Measurements from ENCODE around the gene TAS1R2. TPM values are rescaled to one million over a fixed set of nuclear protein-coding genes. Genes with fewer than 3 reads are reported as not detected.
"Not testable (repeated sequence)": the region's sequence is repeated elsewhere in the genome, so short reads cannot be mapped to it uniquely, and the experiment has no call there.

The TAS1R2 gene
- total RNA-seq = not detected

DNA sequence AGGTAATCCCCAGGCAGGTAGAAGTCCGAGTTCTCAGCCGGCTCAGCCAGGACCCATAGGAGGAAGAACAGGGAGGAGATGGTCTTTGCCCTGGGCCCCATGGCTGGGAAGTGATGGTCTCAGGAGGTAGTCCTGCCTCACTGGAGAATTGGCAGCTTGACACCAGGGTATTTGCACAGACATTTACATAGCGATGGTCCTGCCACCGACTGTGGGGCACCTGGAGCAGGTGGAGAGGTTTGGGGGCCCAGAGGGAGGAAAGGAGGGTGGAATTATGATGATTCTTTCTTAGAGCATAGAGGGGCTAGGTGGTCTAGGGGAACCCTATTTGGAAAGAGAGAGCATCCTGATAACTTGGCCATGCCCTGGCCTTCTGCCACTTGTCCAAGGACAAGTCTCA, at the start of gene TAS1R2:
TAS1R2 (minus strand) TSS at position 101 of the 400 bp plus-strand sequence; CDS start at position 101, 0 bp downstream.
- ATAC-seq = no peak

DNA sequence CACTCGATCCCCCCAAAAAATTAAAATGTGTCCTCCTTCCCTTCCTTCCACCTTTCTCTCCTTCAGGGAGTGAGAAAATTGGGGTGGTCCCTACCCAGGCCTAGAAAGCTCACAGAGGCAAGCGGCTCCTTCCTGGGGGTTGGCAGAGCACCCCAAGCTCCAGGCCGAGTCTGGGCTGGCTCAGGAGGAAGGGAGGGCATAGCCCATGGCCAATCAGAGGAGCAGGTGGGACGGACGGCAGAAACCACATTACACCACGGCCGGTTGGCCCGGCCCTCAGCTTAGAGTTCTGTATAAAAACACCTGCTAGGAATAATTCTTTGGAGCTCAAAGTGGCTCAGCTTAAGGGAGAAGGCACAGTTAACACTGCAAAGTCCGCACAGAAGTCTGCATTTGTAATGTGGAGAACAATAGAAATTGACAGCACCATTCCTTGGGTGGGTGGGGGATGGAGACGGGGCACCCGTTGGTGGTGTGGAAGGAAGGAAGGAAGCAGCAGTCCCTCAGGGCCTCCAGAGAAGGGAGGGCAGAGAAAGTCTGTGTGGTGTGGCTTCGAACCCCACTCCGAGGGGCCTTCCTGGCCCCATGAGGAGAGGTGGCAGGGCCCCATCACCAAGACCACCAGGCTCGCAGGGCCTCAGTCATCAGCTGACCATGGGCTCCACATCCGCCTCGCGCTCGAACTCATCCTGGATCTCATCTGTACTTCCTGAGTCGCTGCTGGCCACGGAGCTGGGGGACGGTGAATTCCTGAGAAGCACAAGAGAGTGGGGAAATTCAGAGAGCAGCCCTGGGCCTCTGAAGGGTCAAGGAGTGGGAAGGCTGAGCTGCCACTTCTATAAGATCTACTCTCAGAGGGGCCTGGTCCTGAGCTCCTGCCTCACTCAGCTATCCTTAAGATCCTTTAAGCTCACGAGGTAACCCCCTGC, 48.7 kb upstream of the TAS1R2 start:
- ATAC-seq = peak; percentile 17

DNA sequence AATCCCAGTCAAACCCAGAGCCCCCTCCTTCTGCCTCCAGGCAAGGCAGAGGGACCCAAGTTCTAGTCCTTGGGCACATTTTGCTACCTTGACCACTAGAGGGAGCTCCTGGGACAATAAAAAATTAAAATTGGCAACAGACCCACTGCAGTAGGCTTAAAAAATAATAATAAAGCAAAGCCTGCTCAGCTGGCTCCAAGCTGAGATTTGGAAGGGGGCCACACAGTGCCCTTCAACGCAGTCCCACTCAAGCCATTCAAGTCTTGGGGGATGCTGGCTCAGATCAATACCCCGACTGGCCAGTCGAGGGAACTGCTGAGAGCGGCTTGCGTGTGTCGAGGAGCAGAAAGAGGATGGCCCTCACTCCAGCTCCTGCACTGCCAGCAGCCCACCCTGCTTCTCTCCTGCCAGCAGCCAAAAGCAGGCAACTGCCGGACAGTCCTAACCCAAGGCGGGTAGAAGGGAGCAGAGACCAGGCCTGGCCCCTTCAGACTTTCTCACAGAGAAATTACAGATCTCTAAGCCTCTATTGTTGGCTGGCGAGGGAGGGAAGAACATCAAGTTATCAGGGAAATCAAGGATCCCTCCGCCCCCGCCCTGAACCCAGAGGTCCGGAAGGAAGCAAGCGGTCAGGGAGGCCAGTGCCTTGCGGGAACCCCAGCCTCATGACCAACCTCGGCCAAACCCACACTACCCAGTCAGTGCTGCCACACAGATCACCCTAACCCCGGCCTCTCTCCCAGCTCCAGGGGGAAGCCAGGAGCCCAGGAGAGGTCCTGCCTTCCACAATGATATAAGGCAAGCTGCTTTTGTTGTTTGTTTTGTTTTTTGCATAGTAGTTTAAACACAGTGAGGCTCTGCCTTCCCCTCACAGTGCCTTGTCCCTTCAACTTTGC, 47.8 kb upstream of the TAS1R2 start:
- no peak for ATAC-seq

DNA sequence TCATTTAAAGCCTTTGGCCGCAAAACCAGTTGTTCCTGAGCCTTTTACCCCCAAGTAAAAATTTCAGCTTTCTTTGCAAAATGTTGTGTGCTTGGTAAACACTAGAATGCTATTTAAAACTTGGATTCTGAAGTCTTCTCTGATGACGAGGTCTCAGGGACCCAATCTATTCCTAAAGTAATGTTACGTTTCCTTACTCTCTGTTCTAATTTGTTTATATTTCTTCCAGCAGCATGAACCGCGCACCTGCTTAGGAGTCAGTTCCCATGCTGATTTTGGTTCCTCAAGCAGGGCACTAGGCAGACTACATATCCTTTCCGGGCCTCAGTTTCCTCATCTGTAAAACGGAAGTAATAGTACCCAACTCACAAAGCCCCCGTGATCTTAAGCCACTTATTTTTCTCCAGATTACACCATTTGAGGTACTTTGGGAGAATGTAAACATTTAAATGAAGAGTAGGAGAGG, 43.9 kb upstream of the TAS1R2 start:
- ATAC-seq = no peak

DNA sequence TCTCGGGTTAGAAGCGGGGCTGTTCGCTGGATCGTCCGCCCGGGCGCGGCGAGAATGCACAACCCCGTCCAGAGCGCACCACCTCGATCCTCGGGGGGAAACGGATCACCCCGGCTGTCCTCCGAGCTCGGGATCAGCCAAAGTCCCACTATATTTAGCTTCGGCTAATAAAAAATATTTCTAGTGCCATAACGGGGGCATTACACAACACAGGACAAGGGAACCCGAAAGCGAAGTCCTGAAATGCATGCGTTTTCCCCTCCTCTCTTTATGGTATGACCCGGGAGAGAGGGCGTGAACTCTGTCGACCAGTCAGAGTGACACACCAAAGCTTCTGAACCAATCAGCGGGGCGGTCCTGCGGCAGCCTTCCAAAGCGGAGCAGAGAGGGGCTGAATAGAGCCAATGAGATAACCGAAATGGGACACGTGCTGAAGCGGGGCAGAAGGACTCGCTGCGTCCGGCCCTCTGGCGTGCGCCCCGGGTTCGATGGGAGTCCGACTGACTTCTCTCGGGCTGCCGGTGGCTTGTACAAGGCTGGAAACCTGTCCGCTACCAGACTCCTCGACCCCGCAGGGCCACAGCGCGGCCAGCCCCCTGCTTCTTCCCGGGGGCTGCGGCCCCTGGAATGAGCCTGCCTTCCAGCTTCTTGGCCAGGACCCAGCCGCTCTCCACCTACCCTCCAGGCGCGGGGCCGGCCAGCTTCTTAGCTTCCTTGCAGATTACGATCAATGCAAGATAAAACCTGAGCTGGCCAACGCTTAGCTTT, 43.2 kb upstream of the TAS1R2 start, which contains the start of gene ALDH4A1:
ALDH4A1 (minus strand) TSS at position 33 of the 768 bp plus-strand sequence; CDS start at position 1, 32 bp downstream.
- ATAC-seq = peak; percentile 94

DNA sequence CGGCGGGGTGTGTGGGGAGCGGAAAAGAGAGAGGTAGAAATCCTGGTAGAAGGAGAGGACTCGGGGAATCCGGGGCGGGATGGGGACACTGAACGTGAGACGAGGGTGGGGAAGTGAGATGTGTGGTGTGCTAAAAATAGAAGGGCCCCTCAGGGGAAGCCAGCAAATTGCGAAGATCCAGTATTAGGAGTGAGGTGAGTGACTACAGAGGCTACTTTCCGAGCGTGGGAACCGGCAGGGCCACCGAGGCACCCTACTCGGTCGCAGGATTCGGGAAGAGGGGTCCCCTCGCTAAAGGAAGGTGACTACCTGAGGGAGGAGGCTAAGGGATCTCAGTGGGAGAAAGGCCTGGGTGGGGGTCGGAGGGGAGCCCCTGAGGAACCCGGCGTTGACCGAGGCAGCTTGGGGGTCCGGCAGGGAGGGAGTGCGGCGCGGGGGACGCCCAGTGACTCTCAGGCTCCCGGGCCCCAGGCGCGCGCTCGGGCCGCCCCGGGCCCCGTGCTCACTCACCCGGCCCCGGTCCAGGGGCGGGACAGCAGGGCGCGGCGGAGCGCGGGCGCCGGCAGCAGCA, 42.6 kb upstream of the TAS1R2 start:
- peak; percentile 0 for ATAC-seq

DNA sequence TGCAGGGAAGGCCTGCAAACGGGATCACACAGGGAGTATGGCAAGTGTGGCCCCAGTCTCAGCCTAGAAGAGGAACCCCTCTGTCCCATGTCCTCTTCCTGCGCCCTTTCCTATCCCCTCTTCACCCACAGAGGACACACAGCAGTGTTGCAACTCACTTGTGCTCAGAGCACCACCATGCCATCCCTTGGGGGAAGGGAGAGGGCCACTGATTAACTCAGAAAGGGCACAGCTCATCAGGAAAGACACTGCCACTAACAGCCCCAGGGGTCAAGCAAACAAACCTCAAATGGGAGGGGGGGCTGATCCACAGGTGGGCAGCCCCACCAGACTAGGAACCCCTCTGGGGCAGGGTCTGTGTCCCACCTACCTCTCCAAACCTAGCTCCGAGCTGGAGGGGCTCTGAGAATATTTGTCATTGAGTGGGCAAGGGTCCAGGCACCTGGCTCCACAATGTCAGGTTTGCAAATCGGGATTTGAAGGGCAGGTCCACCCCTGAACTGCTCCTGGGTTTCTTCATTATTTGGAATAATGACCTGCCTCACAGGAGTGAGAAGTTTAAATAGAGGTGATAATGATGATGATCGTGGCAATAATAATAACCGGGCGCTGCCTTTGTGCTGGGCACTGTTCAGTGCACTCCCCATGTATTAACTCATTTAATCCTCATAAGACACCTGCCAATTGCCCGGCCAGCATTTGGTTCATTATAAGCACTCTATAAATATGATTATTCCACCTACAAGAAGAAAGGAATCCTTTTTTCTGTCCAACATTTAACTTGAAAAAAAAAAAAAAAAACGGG, 41.9 kb upstream of the TAS1R2 start:
- no peak for ATAC-seq

DNA sequence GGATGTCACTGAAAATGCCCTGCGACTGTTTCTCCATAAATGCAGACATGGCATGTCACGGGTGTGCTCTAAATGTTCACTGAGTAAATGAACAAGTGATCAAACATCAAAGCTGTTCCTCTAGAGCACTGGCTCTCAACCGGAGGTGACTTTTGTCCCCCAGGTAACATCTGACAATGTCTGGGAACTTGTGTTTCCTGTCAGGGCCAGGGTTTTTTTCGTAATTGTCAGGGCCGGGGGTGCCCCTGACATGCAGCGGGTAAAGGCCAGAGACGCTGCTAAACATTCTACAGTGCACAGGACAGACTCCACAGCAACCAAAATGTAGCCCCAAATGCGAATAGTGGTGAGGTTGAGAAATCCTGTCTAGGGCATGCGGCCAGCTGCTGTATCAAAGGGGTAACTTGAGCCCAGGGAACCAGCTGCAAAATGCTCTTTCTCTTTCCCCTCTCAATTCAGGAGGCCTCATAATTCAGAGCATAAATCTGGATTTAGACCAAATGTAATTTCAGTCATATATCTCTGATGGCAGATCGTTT, 40.9 kb upstream of the TAS1R2 start:
- no peak for ATAC-seq

DNA sequence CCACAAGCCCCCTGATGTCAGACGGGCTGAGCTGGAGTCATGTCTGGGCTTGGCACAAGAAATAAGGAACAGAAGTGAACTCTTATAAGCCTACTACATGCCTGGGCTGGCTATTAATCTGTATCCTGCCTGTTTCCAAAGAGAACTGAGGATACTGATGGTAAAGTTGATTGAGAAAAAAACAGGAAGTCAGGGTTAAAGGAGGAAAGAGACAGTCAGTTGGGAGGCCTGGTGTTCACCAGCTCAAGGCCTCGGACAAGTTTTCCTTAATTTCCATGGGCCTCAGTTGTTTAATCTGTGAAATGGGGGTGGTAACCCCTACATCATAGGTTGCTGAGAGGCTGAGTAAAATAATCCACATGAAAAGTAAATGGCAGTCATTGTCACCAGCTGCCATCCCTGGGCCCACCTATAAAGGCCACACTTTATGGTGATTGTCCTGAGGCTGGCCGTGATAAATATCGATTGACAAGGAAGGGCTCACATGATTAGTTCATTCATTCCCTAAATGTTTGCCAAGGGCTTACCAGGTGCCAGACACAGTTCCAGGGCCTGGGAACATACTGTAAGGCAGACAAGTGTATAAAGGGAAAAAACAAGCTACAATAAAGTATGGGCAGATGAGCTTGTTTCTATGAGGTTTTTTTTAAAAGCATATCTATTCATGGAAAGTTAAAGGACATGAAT, 40.0 kb upstream of the TAS1R2 start:
- ATAC-seq = peak; percentile 19

DNA sequence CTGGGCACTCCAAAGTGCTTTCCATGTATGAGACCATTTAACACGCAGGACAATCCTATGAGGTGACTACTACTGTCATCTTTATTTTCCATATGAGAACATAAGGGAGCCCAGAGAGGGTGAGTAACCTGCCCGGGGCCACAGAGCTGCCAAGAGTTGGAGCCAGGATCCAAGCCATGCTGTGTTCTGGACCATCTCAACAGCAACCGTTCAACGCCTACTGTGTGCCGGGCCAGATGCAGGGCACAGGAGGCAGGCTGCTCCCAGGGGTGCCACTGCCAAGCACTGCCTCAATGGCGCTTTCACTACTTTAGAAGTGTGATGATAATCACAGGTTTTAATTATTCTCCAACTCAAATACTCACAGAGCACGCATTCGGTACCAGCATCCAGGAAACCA, 39.1 kb upstream of the TAS1R2 start:
- ATAC-seq = no peak

DNA sequence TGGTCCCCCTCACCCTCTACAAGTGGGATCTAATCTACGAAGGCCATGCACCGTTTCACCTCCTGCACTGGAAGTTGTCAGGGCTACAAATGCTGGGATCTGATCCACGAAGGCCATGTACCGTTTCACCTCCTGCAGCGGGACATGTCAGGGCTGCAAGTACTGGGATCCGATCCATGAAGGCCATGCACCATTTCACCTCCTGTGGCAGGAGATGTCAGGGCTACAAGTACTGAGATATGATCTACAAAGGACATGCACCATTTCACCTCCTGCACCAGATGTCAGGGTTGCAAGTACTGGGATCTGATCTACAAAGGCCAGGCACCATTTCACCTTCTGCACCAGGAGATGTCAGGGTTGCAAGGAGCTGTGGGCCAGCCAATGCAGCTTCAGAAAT, 35.9 kb upstream of the TAS1R2 start:
- ATAC-seq = no peak

DNA sequence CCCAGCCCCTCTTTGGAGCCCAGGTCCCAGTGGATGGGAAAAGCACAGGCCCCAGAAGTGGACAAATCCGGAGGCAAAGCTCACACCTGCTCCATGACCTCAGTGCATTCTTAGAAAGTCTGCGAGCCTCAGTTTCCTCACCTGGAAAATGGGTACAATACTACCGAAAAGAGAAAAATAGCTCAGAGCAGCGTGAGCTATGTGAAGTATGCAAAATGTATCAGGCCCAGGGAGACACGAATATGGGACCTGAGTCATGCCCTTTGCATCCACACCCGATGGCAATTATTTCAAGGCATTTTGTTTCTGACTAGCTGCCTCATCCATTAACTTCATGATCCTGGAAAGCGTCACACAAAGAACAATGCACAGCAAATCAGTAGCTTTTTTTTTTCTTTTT, 33.7 kb upstream of the TAS1R2 start:
- ATAC-seq = no peak

DNA sequence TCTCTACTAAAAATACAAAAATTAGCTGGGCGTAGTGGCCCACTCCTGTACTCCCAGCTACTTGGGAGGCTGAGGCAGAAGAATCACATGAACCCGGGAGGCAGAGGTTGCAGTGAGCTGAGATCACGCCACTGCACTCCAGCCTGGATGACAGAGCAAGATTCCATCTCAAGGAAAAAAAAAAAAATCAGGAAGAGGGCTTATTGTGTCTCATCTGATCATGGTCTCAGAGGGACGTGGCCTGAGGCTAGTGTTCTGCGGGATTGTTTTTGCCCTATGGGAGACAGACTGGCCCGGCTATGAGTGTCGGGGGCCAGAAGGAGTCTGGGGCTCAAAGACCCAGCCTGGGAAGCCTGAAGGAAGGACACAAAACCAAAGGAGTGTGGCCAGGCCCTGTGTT, 32.4 kb upstream of the TAS1R2 start:
- not testable (repeated sequence) for ATAC-seq

DNA sequence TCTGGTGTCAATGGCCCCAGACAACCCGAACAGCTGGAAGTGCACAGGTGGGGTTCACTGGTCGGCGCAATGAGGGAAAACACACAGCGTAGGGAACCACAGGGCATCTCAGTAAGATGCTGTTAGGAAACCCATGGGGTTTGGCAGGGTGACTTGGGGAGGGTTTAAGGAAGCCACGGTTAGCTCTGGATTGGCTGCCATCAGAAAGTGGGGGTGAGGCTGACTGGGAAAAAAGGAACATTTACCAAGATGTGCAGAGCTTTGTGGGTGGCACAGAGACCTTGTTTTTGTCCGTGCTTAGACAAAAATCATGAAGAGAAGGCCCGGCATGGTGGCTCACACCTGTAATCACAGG, 31.9 kb upstream of the TAS1R2 start:
- no peak for ATAC-seq

DNA sequence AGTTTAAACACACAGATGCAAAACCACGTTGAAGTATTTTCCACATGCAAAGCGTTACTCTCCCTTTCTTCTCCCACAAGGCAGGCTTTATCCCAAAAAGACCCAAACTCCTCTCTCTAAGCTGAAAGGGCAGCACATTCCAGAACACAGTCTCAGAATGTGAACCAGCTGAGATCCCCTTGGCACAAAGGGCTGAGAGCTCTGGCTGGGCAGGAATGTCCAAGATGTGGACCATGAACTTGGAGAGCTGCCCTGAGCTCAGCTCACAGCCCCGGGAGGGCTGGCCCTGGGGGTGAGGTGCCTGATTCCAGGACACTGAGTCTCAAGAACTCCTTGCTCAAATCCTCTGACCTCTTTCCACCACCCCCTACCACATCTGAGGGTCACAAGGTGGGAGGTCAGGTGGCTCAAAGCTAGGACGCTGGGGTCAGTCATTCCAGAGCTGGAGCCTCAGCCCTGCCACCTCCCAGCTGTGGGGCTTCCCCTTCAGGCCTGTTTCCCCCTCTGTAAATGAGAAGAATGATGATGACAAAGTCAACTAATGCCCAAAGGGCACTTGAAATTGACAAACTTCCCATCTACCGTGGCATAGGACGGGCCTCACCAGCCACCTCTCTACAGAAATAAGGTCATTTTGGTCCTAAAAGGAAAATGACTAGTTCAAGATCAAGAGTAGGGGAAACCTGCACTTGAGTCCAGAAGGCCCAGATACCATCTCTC, 31.4 kb upstream of the TAS1R2 start:
- no peak for ATAC-seq

DNA sequence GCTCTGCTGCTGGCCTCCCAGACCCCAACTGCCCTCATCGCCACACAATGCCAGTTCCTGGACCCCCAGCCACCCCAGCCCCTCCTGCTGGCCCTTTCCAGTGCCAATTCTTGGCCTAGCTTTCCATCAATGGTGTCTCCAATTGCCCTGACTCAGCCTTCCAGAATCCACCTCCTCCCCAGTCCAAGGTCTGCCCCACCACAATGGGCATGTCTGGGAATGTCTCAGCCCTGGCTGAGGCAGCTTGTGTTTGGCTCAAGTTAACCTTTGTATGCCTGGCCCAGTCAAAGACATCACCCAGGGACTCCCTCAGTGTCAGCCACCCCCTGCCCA, 26.5 kb upstream of the TAS1R2 start:
- ATAC-seq = no peak

DNA sequence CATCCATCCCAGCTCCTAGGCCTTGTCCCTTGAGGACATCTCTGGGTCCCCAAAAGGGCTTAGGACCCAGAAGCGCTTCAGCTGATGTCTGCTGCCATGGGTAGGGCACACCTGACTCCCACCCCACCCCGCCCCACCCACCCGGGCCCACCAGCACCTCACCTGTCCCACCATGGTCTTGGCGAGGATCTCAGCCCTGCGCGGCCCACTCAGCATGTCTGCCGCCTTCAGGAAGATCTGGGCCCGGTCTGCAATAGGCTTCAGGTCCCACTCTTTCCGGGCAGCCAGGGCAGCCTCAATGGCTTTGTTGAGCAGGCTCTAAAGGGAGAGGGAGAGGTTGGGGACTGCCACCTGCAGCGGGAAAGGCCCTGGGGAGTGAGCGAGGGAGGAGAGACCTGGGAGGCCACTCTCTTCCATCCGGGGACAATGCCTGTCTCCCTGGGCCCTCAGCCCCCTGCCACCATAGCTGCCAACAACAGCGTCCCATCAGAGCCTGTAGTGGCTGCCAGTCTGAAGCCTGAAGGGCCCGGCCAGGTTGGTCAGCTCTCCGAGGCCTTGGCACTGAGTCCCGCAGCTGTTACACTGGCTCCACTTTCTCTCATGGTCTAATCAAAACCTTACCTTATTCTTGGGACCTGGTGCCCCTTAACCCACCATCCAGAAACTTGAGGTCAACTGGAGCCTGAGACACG, 26.0 kb upstream of the TAS1R2 start:
- ATAC-seq = no peak

DNA sequence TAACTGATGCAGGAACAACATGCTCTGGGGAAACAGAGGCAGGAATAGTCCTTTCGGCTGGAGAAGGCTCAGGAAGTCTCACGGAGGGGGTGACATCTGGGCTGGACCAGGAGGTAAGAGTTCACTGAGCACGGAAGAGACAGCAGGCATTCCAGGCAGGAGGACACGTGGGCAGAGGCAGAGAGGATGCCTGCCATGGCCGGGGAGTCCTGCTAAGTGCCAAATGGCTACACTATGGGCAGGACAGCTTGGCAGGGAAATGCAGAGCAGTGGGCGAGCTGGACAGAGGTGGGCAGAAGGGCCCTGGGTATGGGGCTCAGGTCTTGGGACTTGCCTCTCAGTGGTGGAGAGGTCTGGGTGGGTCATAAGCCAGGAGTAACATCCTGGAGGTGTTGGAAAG, 25.3 kb upstream of the TAS1R2 start:
- no peak for ATAC-seq

DNA sequence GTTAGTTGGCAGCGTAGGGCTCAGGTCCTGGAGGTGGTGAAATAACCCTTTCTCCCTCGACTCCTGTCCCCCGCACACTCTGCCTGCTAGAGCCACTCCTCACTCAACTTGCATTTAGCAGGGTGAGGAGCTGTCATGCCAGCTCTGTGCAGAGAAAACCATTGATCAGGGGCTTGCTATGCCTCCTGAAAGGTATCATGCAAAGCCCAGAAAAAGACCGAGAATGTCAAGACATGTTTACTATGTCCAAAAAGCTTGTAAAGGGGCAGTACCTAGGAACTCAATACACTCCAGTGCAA, 24.9 kb upstream of the TAS1R2 start:
- no peak for ATAC-seq
